Endothelial cell of umbilical vein (primary cell): ENCODE results near the gene KIF6.

Source experiments
- EZH2 ChIP-seq: IDR thresholded peaks from 2 replicates; pipeline ENCODE4 v1.6.1; 2012; ENCODE audit warnings: borderline replicate concordance, low read depth, mild to moderate bottlenecking, moderate library complexity, low read length, inconsistent platforms; ENCODE audit not compliant: severe bottlenecking
- GATA2 ChIP-seq: IDR thresholded peaks from 2 replicates; pipeline ENCODE4 v1.7.0; 2011; ENCODE audit warnings: low read depth, mild to moderate bottlenecking, moderate library complexity, mixed read lengths, low read length; ENCODE audit not compliant: insufficient read length, insufficient read depth
- MYC ChIP-seq: IDR thresholded peaks from one replicate; pipeline ENCODE4 v1.6.1; 2011; ENCODE audit warnings: mild to moderate bottlenecking, low read depth, low read length
- POLR2AphosphoS5 ChIP-seq: IDR thresholded peaks from 2 replicates; pipeline ENCODE4 v1.6.1; 2012; ENCODE audit warnings: low read depth, mild to moderate bottlenecking, control low read depth, low read length, moderate library complexity; ENCODE audit not compliant: insufficient read depth
- TF ChIP-seq, protein P1 (sequence below), 2 donors: IDR thresholded peaks; 1 replicate in 1 of 2; 2 replicates in 1 of 2; pipeline ENCODE4 v1.5.1; 2011; ENCODE audit warnings: low read length in 2 of 2, mild to moderate bottlenecking in 2 of 2, moderate library complexity in 2 of 2, control low read depth in 1 of 2, inconsistent platforms in 1 of 2, low read depth in 1 of 2; ENCODE audit not compliant: insufficient read depth in 1 of 2; ENCODE audit errors: extremely low read depth in 1 of 2

- TF ChIP-seq, protein P1, sequence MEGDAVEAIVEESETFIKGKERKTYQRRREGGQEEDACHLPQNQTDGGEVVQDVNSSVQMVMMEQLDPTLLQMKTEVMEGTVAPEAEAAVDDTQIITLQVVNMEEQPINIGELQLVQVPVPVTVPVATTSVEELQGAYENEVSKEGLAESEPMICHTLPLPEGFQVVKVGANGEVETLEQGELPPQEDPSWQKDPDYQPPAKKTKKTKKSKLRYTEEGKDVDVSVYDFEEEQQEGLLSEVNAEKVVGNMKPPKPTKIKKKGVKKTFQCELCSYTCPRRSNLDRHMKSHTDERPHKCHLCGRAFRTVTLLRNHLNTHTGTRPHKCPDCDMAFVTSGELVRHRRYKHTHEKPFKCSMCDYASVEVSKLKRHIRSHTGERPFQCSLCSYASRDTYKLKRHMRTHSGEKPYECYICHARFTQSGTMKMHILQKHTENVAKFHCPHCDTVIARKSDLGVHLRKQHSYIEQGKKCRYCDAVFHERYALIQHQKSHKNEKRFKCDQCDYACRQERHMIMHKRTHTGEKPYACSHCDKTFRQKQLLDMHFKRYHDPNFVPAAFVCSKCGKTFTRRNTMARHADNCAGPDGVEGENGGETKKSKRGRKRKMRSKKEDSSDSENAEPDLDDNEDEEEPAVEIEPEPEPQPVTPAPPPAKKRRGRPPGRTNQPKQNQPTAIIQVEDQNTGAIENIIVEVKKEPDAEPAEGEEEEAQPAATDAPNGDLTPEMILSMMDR (IDR thresholded peaks at IDR 0.05; ENCODE audit: extremely low read depth in 1 of 2, insufficient read depth in 1 of 2, low read depth in 1 of 2, low read length in 2 of 2) = no peak
- no peak for TF ChIP-seq MYC
- TF ChIP-seq POLR2AphosphoS5 = no peak
- TF ChIP-seq GATA2 = no peak
- no peak for TF ChIP-seq EZH2
Observed at GRCh38 chr6:39289490-39289889, 435.7 kb downstream of the KIF6 start.
